H9 (cell line): ENCODE results near the gene MBTD1. TPM values are rescaled to one million over a fixed set of nuclear protein-coding genes. Genes with fewer than 3 reads are reported as not detected.

ENCODE experiments used
- DNase-seq: peaks from one replicate; pipeline ENCODE4 v3.0.0-alpha.2; 2017
- H2AFZ ChIP-seq: one replicate; pipeline ENCODE4 v1.6.1; 2013; ENCODE audit warnings: mild to moderate bottlenecking, low read length, control low read depth, moderate library complexity
- H2AK5ac ChIP-seq: 2 replicates; pipeline ENCODE4 v1.6.1; 2013; ENCODE audit warnings: low read length, control low read depth, mixed read lengths; ENCODE audit not compliant: insufficient read length
- H2BK120ac ChIP-seq: one replicate; pipeline ENCODE4 v1.6.1; 2013; ENCODE audit warnings: low read depth, mild to moderate bottlenecking, low read length, control low read depth, inconsistent platforms; ENCODE audit not compliant: poor library complexity, severe bottlenecking
- H2BK12ac ChIP-seq: 2 replicates; pipeline ENCODE4 v1.6.1; 2013; ENCODE audit warnings: low read length, control low read depth, mixed read lengths, low read depth; ENCODE audit not compliant: insufficient read length
- H2BK15ac ChIP-seq: 2 replicates; pipeline ENCODE4 v1.6.1; 2013; ENCODE audit warnings: low read depth, low read length, control low read depth
- H2BK20ac ChIP-seq: one replicate; pipeline ENCODE4 v1.6.1; 2013; ENCODE audit warnings: low read depth, mild to moderate bottlenecking, low read length, control low read depth, inconsistent platforms; ENCODE audit not compliant: poor library complexity, severe bottlenecking
- H2BK5ac ChIP-seq: 2 replicates; pipeline ENCODE4 v1.6.1; 2013; ENCODE audit warnings: low read length, control low read depth, mixed read lengths; ENCODE audit not compliant: insufficient read length
- H3K14ac ChIP-seq: 2 replicates; pipeline ENCODE4 v1.6.1; 2013; ENCODE audit warnings: low read length, control low read depth; ENCODE audit not compliant: insufficient read depth
- H3K18ac ChIP-seq: 2 replicates; pipeline ENCODE4 v1.6.1; 2013; ENCODE audit warnings: low read depth, mild to moderate bottlenecking, mixed read lengths, low read length, control low read depth; ENCODE audit not compliant: insufficient read length
- H3K23ac ChIP-seq: 2 replicates; pipeline ENCODE4 v1.6.1; 2013; ENCODE audit warnings: low read length, control low read depth, mixed read lengths, low read depth; ENCODE audit not compliant: insufficient read length
- H3K23me2 ChIP-seq: 2 replicates; pipeline ENCODE4 v1.6.1; 2013; ENCODE audit warnings: low read depth, mild to moderate bottlenecking, mixed read lengths, low read length, control low read depth; ENCODE audit not compliant: insufficient read length, poor library complexity, severe bottlenecking
- H3K27ac ChIP-seq: 2 replicates; pipeline ENCODE4 v1.5.1; 2013; ENCODE audit warnings: low read length, control low read depth, mixed read lengths, low read depth; ENCODE audit not compliant: insufficient read length
- H3K27me3 ChIP-seq: 2 replicates; pipeline ENCODE4 v1.6.1; 2013; ENCODE audit warnings: low read length, control low read depth, inconsistent platforms; ENCODE audit not compliant: insufficient read depth
- H3K4ac ChIP-seq: 2 replicates; pipeline ENCODE4 v1.6.1; 2013; ENCODE audit warnings: low read depth, mild to moderate bottlenecking, control low read depth, inconsistent platforms, low read length, moderate library complexity
- H3K4me1 ChIP-seq: 2 replicates; pipeline ENCODE4 v1.6.1; 2013; ENCODE audit warnings: low read length, control low read depth, inconsistent platforms; ENCODE audit not compliant: insufficient read depth
- H3K4me2 ChIP-seq: 2 replicates; pipeline ENCODE4 v1.6.1; 2013; ENCODE audit warnings: low read length, control low read depth, mixed read lengths; ENCODE audit not compliant: insufficient read length, insufficient read depth
- H3K56ac ChIP-seq: 2 replicates; pipeline ENCODE4 v1.6.1; 2013; ENCODE audit warnings: low read depth, mild to moderate bottlenecking, mixed read lengths, low read length, control low read depth; ENCODE audit not compliant: insufficient read length
- H3K79me1 ChIP-seq: 2 replicates; pipeline ENCODE4 v1.6.1; 2013; ENCODE audit warnings: low read depth, mild to moderate bottlenecking, moderate library complexity, low read length, control low read depth, inconsistent platforms; ENCODE audit not compliant: insufficient read depth, poor library complexity, severe bottlenecking
- H3K79me2 ChIP-seq: 2 replicates; pipeline ENCODE4 v1.6.1; 2013; ENCODE audit warnings: low read length, control low read depth, inconsistent platforms; ENCODE audit not compliant: insufficient read depth
- H3K9ac ChIP-seq: 2 replicates; pipeline ENCODE4 v1.6.1; 2013; ENCODE audit warnings: low read length, control low read depth, mixed read lengths; ENCODE audit not compliant: insufficient read length; ENCODE audit errors: extremely low read depth
- H3K9me3 ChIP-seq: one replicate; pipeline ENCODE4 v1.6.1; 2013; ENCODE audit warnings: low read depth, low read length, inconsistent platforms; ENCODE audit not compliant: control insufficient read depth
- H3T11ph ChIP-seq: one replicate; pipeline ENCODE4 v1.6.1; 2013; ENCODE audit warnings: mild to moderate bottlenecking, low read length, control low read depth, inconsistent platforms
- H4K20me1 ChIP-seq: one replicate; pipeline ENCODE4 v1.6.1; 2013; ENCODE audit not compliant: control insufficient read depth, insufficient read length, insufficient read depth
- H4K5ac ChIP-seq: 2 replicates; pipeline ENCODE4 v1.6.1; 2013; ENCODE audit warnings: low read depth, mild to moderate bottlenecking, mixed read lengths, low read length, control low read depth; ENCODE audit not compliant: insufficient read length
- H4K8ac ChIP-seq: replicated peaks from 2 replicates; pipeline ENCODE4 v1.6.1; 2013; ENCODE audit warnings: low read length, control low read depth, mixed read lengths, low read depth; ENCODE audit not compliant: insufficient read length
- H4K91ac ChIP-seq: 2 replicates; pipeline ENCODE4 v1.6.1; 2013; ENCODE audit warnings: low read depth, mild to moderate bottlenecking, moderate library complexity, mixed read lengths, low read length, control low read depth; ENCODE audit not compliant: insufficient read length
- H3K27ac Mint-ChIP-seq, 3 experiments: 2 replicates in 2 of 3; 3 replicates in 1 of 3; pipeline ENCODE4 v1.8.0; 2020 to 2021; ENCODE audit warnings: mixed read lengths in 3 of 3, mild to moderate bottlenecking in 1 of 3, moderate library complexity in 1 of 3
- H3K27me3 Mint-ChIP-seq: 2 replicates; pipeline ENCODE4 v1.8.0; 2021; ENCODE audit warnings: low read depth, mild to moderate bottlenecking, moderate library complexity, mixed read lengths
- H3K36me3 Mint-ChIP-seq, 3 experiments: 2 replicates in 2 of 3; 3 replicates in 1 of 3; pipeline ENCODE4 v1.8.0; 2020 to 2021; ENCODE audit warnings: low read depth in 3 of 3, mixed read lengths in 3 of 3; ENCODE audit not compliant: insufficient read depth in 1 of 3
- H3K4me1 Mint-ChIP-seq, 2 experiments: 2 replicates each; pipeline ENCODE4 v1.8.0; 2020; ENCODE audit warnings: mixed read lengths in 2 of 2
- H3K4me3 Mint-ChIP-seq, 2 experiments: 2 replicates in 1 of 2; 3 replicates in 1 of 2; pipeline ENCODE4 v1.8.0; 2020 to 2021; ENCODE audit warnings: mild to moderate bottlenecking in 2 of 2, mixed read lengths in 2 of 2, moderate library complexity in 1 of 2
- H3K9me3 Mint-ChIP-seq, 2 experiments: 2 replicates in 1 of 2; 3 replicates in 1 of 2; pipeline ENCODE4 v1.8.0; 2020; ENCODE audit warnings: mild to moderate bottlenecking in 2 of 2, mixed read lengths in 2 of 2, moderate library complexity in 1 of 2
- CTCF ChIP-seq: fragments of 200-600 bp; sonication (generic); conservative IDR thresholded peaks from 3 replicates; pipeline ENCODE4 v1.8.0; 2021; ENCODE audit warnings: antibody characterized with exemption, mild to moderate bottlenecking
- total RNA-seq: library from RNA; stranded (reverse); gene quantifications from 2 replicates; pipeline ENCODE4 v1.2.1, GENCODE V29; 2021

The MBTD1 gene
- total RNA-seq, 1 experiment from 2014 or later, result 49.6 TPM

GRCh38 chr17:51132964-51133319 is 126.9 kb downstream of the MBTD1 start:
- Histone ChIP-seq H3K4me1 (no peaks in the 10 kb centered on the region; the same call in 1 of the 2 replicates), H2BK5ac (no peak overlapping the region), H4K91ac (no peak overlapping the region), H2AK5ac (no peak overlapping the region), H3K9ac (no peak overlapping the region), H3K18ac (no peak overlapping the region), H3K4ac (no peak overlapping the region), H3K27ac (no peak overlapping the region), H2BK15ac (no peak overlapping the region), H3K23me2 (no peaks in the 10 kb centered on the region), H2AFZ (no peak overlapping the region), H3K9me3 (no peaks in the 10 kb centered on the region), H3K27me3 (no peaks in the 10 kb centered on the region), H3K56ac (no peak overlapping the region), H2BK12ac (no peak overlapping the region), H3K14ac (no peak overlapping the region), H3K79me2 (no peaks in the 10 kb centered on the region), H3T11ph (no peak overlapping the region), H2BK20ac (no peak overlapping the region), H3K4me2 (no peak overlapping the region), H4K20me1 (no peaks in the 10 kb centered on the region), H4K8ac (no peak overlapping the region), H3K23ac (no peak overlapping the region), H4K5ac (no peak overlapping the region), H2BK120ac (no peak overlapping the region), H3K79me1 (no peaks in the 10 kb centered on the region)
- no peak overlapping the region for H3K4me3 Mint-ChIP-seq
- TF ChIP-seq CTCF, result no peak
- peaks cover 0 to 2% of the 10 kb centered on the region in 2 experiments; a peak in 1 of 4 replicates for H3K4me1 Mint-ChIP-seq
- peaks cover 0 to 3% (median 0%) of the 10 kb centered on the region in 3 experiments; a peak in 1 of 7 replicates for H3K36me3 Mint-ChIP-seq
- no peak overlapping the region for H3K27ac Mint-ChIP-seq
- no peak for DNase-seq
- H3K27me3 Mint-ChIP-seq, result no peaks in the 10 kb centered on the region
- H3K9me3 Mint-ChIP-seq, result peaks cover 3% of the 10 kb centered on the region in 2 experiments; a peak in 4 of 5 replicates
